Omental fat pad (tissue), 4 donors: ENCODE results near the gene SMAD3. TPM values are rescaled to one million over a fixed set of nuclear protein-coding genes. Genes with fewer than 3 reads are reported as not detected.

Experiments used
- ATAC-seq: fragments of 150-250 bp; one replicate; pipeline ENCODE4 v1.9.1; 2016; ENCODE audit warnings: mild to moderate bottlenecking, moderate library complexity; ENCODE audit not compliant: low FRiP score
- DNase-seq: peaks from one replicate; pipeline ENCODE4 v3.0.0-alpha.2; 2019; ENCODE audit warnings: low spot score
- total RNA-seq, 4 donors: library from RNA; depleted of rRNA; stranded (reverse); fragments of >200 nt; gene quantifications; one replicate each; pipeline ENCODE4 v1.1.0, GENCODE V29; 2016
- TF ChIP-seq, protein P1 (sequence below), 3 donors: fragments of 450-650 bp; IDR thresholded peaks; one replicate each; pipeline ENCODE4 v1.5.1; 2016 to 2017; ENCODE audit warnings: antibody characterized with exemption in 3 of 3, mild to moderate bottlenecking in 3 of 3, moderate library complexity in 2 of 3

Gene SMAD3
- total RNA-seq, 4 donors from 2014 or later = 30.9 to 58.1 (median 49.9) TPM

DNA sequence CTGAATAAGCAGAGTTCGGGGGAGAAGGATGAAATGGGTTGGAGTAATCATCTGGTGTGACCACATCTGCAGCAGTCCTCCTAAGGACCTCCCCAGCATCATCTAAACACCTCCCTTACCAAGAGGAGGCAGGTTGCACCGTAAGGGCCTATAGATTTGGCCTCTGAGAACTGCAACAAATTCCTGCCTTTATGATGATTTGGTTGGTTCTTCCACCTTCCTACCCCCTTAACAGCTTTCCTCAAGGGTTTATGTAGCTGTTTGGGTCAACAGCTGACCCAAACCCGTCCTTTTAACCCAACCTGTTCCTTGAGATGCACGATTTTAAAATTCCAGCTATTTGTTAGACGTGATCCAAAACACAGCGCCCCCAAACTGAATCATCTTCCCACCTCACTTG, 130.8 kb downstream of the SMAD3 start:
- TF ChIP-seq, protein P1, sequence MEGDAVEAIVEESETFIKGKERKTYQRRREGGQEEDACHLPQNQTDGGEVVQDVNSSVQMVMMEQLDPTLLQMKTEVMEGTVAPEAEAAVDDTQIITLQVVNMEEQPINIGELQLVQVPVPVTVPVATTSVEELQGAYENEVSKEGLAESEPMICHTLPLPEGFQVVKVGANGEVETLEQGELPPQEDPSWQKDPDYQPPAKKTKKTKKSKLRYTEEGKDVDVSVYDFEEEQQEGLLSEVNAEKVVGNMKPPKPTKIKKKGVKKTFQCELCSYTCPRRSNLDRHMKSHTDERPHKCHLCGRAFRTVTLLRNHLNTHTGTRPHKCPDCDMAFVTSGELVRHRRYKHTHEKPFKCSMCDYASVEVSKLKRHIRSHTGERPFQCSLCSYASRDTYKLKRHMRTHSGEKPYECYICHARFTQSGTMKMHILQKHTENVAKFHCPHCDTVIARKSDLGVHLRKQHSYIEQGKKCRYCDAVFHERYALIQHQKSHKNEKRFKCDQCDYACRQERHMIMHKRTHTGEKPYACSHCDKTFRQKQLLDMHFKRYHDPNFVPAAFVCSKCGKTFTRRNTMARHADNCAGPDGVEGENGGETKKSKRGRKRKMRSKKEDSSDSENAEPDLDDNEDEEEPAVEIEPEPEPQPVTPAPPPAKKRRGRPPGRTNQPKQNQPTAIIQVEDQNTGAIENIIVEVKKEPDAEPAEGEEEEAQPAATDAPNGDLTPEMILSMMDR (IDR thresholded peaks at IDR 0.05) = no peak
- no peak for DNase-seq
- no peak for ATAC-seq

DNA sequence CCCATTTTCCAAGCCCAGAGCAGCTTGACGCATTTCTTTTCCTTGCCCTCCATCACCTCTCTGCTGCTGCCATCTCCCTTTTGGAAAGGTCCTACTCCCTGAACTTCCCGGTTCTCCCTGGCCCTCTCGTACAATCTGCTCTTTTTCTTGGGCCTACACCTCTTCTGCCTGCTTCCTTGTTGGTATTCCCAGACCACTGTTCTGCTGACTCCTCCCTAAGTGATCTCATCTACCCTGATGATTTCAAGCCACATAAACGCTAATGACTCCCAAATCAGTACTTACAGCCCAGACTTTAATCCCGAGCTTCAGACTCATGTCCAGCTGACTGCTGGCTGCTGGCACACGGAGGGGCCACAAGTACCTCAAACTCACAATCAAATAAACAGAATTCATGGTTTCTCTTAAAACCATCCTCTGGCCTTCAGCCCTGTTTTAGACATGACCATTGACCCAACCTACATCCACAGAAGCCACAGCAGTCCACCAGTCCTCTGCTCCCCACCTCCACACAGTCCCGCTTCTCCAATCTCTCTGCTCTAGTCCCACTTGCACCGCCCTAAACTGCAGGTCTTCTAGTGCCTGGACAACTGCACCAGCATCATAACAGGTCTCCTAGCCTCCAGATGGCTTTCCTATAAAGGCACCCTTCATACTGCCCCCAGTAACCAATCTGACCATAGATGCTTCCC, 131.4 kb downstream of the SMAD3 start:
- TF ChIP-seq, protein P1 (IDR thresholded peaks at IDR 0.05) = no peak
- ATAC-seq (no peak), DNase-seq (no peak)

DNA sequence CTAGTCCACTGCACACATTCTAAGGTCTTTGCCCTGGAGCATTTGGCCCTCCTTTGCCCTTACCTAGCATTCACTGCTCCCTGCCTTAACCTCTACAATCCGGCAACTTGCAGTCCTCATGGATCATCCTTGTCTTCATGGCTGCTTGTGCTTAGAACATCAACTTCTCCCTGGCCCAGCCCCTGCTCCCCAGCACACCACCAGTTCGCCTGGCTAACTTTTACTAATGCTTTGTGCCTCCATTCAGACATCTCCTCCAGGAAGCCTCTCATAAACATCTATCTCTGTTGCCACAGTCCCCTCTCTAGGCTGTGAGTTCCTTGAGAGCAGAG, 131.9 kb downstream of the SMAD3 start:
- ATAC-seq (no peak), DNase-seq (no peak)
- TF ChIP-seq, protein P1 (IDR thresholded peaks at IDR 0.05) = no peak

DNA sequence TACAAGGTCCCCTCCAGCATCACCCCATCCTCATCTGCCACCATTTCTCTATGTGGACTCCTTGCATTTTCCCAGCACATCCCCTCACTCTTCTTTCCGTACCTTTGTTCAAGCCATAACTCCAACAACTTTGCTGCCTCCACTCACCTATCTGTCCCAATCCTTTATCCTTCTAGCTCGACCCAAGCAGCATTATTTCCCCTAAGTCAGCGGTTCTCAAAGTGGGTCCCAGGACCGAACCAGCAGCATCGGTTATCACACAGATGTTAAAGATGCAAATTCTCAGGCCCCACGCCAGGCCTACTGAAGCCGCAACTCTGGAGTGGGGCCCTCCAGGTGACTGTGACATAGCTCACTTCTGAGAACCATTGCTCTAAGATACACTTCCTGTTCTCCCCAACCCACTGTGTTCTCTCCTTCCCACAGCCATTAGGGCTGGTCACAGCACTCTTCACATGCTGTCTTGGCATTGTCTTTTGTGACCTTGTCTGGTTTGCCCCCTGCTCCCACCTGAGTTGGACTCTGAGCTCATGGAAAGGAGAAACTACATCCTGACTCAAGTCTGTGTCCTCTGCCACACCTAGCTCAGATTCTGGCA, 132.9 kb downstream of the SMAD3 start:
- TF ChIP-seq, protein P1 (IDR thresholded peaks at IDR 0.05) = no peak
- DNase-seq (no peak), ATAC-seq (no peak)

DNA sequence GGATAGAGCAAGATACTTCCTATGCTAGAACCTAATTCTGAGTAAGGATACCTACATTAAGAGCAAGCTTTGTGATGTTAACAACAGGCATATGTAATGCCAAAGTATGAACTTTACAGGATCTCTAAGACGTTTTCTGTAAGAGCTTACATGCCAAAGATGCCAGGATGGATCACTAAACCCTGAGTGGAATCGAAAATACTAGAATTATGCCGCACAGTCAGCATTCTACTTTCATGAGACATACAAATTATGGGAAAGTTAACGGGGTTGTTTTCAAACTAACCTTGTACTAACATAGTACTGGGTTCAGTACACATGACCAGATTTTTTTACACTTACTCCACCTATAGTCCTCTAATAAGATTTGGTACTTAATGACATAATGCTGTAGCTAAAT, 134.0 kb downstream of the SMAD3 start:
- TF ChIP-seq, protein P1 (IDR thresholded peaks at IDR 0.05) = no peak
- DNase-seq (no peak), ATAC-seq (no peak)

DNA sequence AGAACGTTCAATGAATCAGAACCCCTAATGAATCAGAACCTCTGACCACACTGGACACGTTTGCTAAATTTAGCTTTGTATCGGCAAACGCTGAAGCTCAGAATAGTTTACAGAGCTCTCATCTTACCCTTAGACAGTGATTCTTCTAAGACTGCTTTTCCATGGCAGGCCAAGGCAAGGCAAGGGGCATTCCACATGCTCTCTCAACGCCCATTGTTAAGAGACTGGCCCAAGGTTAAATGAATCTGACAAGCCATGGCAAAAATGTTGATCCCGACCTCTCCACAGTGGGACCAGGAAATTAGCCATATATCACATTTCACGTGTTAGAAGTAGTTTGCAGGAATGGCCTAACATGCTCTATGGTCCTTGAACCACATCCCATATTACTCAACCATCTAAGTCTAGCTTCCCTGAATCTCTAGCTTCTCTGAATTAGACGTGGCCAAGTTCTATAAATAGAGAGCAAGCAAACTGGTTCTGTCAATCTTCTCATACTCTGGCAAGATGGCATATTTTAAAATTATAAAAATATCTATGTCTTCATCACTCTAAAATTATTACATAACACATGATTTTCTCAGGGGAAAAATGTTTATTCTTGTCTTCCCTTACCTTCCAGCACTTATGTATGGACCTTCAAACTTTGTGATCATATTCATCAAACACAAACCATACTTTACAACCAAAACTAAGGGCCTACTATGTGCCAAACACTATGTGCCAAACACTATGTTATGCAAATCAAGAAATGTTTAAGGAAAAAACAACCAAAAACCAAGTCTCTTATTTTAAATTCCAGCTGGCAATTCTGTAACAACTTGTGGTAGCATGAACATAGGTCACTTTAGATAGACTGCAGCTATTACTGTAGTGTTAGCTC, 134.7 kb downstream of the SMAD3 start:
- ATAC-seq (no peak), DNase-seq (no peak)
- TF ChIP-seq, protein P1 (IDR thresholded peaks at IDR 0.05) = no peak
